Liver (tissue), 9 donors: ENCODE data around the gene RBM20. TPM values are rescaled to one million over a fixed set of nuclear protein-coding genes. Genes with fewer than 3 reads are reported as not detected.
"Not testable (repeated sequence)": the region's sequence is repeated elsewhere in the genome, so short reads cannot be mapped to it uniquely, and the experiment has no call there.

ENCODE experiments used
- DNase-seq: peaks from one replicate; pipeline ENCODE4 v3.0.0-alpha.2; 2017; ENCODE audit warnings: low spot score
- H3K27ac ChIP-seq, 2 donors: one replicate each; pipeline ENCODE4 v1.7.0; 2013; ENCODE audit warnings: inconsistent platforms in 2 of 2, low read length in 2 of 2, control low read depth in 1 of 2, low read depth in 1 of 2, mild to moderate bottlenecking in 1 of 2
- H3K27me3 ChIP-seq, 4 donors: one replicate each; pipeline versions ENCODE4 v1.6.1 to v1.7.0; 2013; ENCODE audit warnings: low read length in 3 of 4, inconsistent platforms in 1 of 4, mild to moderate bottlenecking in 1 of 4, moderate library complexity in 1 of 4; ENCODE audit not compliant: control insufficient read depth in 4 of 4, insufficient read depth in 4 of 4
- H3K36me3 ChIP-seq, 4 donors: one replicate each; pipeline versions ENCODE4 v1.6.1 to v1.7.0; 2013; ENCODE audit warnings: low read length in 3 of 4, mild to moderate bottlenecking in 3 of 4, low read depth in 1 of 4, moderate library complexity in 1 of 4; ENCODE audit not compliant: control insufficient read depth in 4 of 4, insufficient read depth in 3 of 4
- H3K4me1 ChIP-seq, 4 donors: one replicate each; pipeline versions ENCODE4 v1.6.1 to v1.7.0; 2013; ENCODE audit warnings: low read length in 3 of 4, mild to moderate bottlenecking in 3 of 4, moderate library complexity in 1 of 4; ENCODE audit not compliant: control insufficient read depth in 4 of 4, insufficient read depth in 4 of 4
- H3K4me3 ChIP-seq, 3 donors: one replicate each; pipeline versions ENCODE4 v1.6.1 to v1.7.0; 2013; ENCODE audit warnings: low read length in 3 of 3, control low read depth in 1 of 3, low read depth in 1 of 3, mild to moderate bottlenecking in 1 of 3
- H3K9ac ChIP-seq, 2 donors: one replicate each; pipeline ENCODE4 v1.7.0; 2013; ENCODE audit warnings: low read length in 2 of 2, mild to moderate bottlenecking in 2 of 2, moderate library complexity in 2 of 2, control low read depth in 1 of 2, low read depth in 1 of 2
- H3K9me3 ChIP-seq, 4 donors: one replicate each; pipeline versions ENCODE4 v1.6.1 to v1.7.0; 2013; ENCODE audit warnings: low read length in 3 of 4; ENCODE audit not compliant: control insufficient read depth in 4 of 4
- EGR1 ChIP-seq, 2 donors: IDR thresholded peaks; 2 replicates each; pipeline ENCODE4 v1.6.1; 2016 to 2018; ENCODE audit warnings: antibody characterized with exemption in 2 of 2, low read depth in 2 of 2
- FOXA1 ChIP-seq: IDR thresholded peaks from 2 replicates; pipeline ENCODE4 v1.6.1; 2016; ENCODE audit warnings: antibody characterized with exemption
- FOXA2 ChIP-seq: IDR thresholded peaks from 2 replicates; pipeline ENCODE4 v1.6.1; 2016; ENCODE audit warnings: antibody characterized with exemption
- GABPA ChIP-seq, 2 donors: IDR thresholded peaks in 1 of 2; conservative IDR thresholded peaks in 1 of 2; 2 replicates each; pipeline ENCODE4 v1.6.1; 2016; ENCODE audit warnings: antibody characterized with exemption in 2 of 2, mild to moderate bottlenecking in 1 of 2, moderate library complexity in 1 of 2
- HNF4A ChIP-seq, 2 donors: conservative IDR thresholded peaks; 2 replicates each; pipeline ENCODE4 v1.6.1; 2016; ENCODE audit warnings: antibody characterized with exemption in 2 of 2, mild to moderate bottlenecking in 2 of 2
- JUND ChIP-seq, 2 donors: IDR thresholded peaks; 2 replicates each; pipeline ENCODE4 v1.6.1; 2016; ENCODE audit warnings: antibody characterized with exemption in 2 of 2
- NR2F2 ChIP-seq: IDR thresholded peaks from 2 replicates; pipeline ENCODE4 v1.6.1; 2016; ENCODE audit warnings: antibody characterized with exemption
- RAD21 ChIP-seq, 2 donors: IDR thresholded peaks; 2 replicates each; pipeline ENCODE4 v1.6.1; 2016; ENCODE audit warnings: antibody characterized with exemption in 2 of 2, mild to moderate bottlenecking in 2 of 2
- RXRA ChIP-seq, 2 donors: IDR thresholded peaks; 2 replicates each; pipeline ENCODE4 v1.6.1; 2017 to 2018; ENCODE audit warnings: antibody characterized with exemption in 2 of 2, mild to moderate bottlenecking in 1 of 2
- SP1 ChIP-seq: IDR thresholded peaks from 2 replicates; pipeline ENCODE4 v1.6.1; 2018; ENCODE audit warnings: antibody characterized with exemption, mild to moderate bottlenecking
- TAF1 ChIP-seq: conservative IDR thresholded peaks from 2 replicates; pipeline ENCODE4 v1.6.1; 2016; ENCODE audit warnings: antibody characterized with exemption, mild to moderate bottlenecking
- YY1 ChIP-seq: IDR thresholded peaks from 2 replicates; pipeline ENCODE4 v1.6.1; 2016; ENCODE audit warnings: antibody characterized with exemption, mild to moderate bottlenecking
- WGBS: extraction: QIAGEN DNeasy Blood & Tissue Kit; methylation state at CpG from one replicate; pipeline ENCODE4 v1.1.7; 2013; 5-methylcytosine and 5-hydroxymethylcytosine counted together
- polyA plus RNA-seq, 2 donors: library from polyadenylated mRNA; stranded (reverse) in 1 of 2; unstranded in 1 of 2; fragments of 200-250 nt in 1 of 2; fragments of >200 nt in 1 of 2; fragmentation: Nextera tagmentation in 1 of 2; extraction: Ambion mirVana in 1 of 2; gene quantifications; one replicate each; pipeline versions ENCODE4 v1.2.1 to v1.2.3, GENCODE V29; 2013 to 2015
- total RNA-seq, 2 donors: library from RNA; depleted of rRNA; stranded (reverse); fragments of >200 nt; gene quantifications; one replicate each; pipeline ENCODE4 v1.2.3, GENCODE V29; 2014
- TF ChIP-seq, protein P1 (sequence below): IDR thresholded peaks from 2 replicates; pipeline ENCODE4 v1.6.1; 2016; ENCODE audit warnings: antibody characterized with exemption
- TF ChIP-seq, protein P2 (sequence below): IDR thresholded peaks from 2 replicates; pipeline ENCODE4 v1.6.1; 2016; ENCODE audit warnings: antibody characterized with exemption, mild to moderate bottlenecking
- TF ChIP-seq, protein P3 (sequence below): IDR thresholded peaks from 2 replicates; pipeline ENCODE4 v1.6.1; 2016; ENCODE audit warnings: antibody characterized with exemption
- TF ChIP-seq, protein P4 (sequence below): fragments of 150-350 bp; IDR thresholded peaks from 2 replicates; pipeline ENCODE4 v1.5.1; 2017; ENCODE audit warnings: improper control_type of control experiment, low read depth, low read length; ENCODE audit not compliant: missing input control
- TF ChIP-seq, protein P5 (sequence below): IDR thresholded peaks from 2 replicates; pipeline ENCODE4 v1.6.1; 2016; ENCODE audit warnings: antibody characterized with exemption
- donor health status: healthy.
- donor health status: healthy.
- donor health status: healthy.
- donor health status: healthy.
- donor health status: healthy.

Gene RBM20
- total and polyA plus RNA-seq, 4 donors: 0.03 to 0.08 (median 0.05) TPM; not detected in 1

DNA sequence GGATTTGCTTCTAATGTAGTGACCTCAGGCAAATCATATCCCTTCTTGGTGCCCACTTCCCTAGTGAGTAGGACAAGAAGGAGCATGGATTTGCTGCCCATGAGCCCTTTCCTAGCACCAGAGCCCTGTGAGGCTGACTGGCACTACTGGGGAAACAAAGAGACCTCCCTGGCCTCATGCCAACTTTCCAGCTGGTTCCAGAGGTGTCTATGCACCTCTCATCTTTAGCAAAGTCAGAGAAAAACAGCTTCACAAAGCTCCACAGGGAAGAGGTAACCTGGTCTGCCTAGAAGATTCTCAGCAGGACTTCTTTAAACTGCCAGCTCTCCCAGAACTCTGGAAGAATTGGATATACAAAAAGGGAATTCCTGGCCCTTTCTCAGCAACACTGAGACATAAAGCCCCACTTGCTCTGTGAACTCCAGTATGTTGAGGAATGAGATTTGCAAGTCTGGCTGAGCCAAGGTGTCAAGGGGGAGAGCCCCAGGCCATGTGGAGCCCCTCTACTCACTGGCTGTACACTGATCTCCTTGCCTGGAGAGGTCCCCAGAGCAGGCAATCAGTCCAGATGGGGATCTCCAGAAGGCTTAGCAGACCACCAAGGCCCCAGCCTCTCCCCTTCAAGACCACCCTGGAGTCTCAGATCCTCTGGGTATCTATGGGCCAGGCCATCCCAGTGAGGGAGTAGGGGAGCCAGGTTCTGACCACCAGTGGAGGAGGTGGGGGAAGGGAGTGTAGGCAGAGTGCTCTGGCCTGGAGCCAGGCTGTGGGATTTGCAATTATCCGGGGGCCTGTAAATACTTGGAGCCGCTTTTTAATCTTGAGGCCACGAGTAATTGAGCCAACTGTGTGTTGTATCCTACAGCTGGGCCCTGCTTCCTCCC lies 24.4 kb upstream of the RBM20 start:
- no peak overlapping the region for H3K27ac ChIP-seq
- no peak for TF ChIP-seq NR2F2
- no peak for TF ChIP-seq GABPA (IDR thresholded peaks at IDR 0.05 in 1 of 2, conservative IDR thresholded peaks at IDR 0.05 in 1 of 2)
- no peak for TF ChIP-seq FOXA2
- no peak for TF ChIP-seq JUND (IDR thresholded peaks at IDR 0.05)
- TF ChIP-seq, protein P1, sequence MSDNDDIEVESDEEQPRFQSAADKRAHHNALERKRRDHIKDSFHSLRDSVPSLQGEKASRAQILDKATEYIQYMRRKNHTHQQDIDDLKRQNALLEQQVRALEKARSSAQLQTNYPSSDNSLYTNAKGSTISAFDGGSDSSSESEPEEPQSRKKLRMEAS: no peak
- TF ChIP-seq, protein P2, sequence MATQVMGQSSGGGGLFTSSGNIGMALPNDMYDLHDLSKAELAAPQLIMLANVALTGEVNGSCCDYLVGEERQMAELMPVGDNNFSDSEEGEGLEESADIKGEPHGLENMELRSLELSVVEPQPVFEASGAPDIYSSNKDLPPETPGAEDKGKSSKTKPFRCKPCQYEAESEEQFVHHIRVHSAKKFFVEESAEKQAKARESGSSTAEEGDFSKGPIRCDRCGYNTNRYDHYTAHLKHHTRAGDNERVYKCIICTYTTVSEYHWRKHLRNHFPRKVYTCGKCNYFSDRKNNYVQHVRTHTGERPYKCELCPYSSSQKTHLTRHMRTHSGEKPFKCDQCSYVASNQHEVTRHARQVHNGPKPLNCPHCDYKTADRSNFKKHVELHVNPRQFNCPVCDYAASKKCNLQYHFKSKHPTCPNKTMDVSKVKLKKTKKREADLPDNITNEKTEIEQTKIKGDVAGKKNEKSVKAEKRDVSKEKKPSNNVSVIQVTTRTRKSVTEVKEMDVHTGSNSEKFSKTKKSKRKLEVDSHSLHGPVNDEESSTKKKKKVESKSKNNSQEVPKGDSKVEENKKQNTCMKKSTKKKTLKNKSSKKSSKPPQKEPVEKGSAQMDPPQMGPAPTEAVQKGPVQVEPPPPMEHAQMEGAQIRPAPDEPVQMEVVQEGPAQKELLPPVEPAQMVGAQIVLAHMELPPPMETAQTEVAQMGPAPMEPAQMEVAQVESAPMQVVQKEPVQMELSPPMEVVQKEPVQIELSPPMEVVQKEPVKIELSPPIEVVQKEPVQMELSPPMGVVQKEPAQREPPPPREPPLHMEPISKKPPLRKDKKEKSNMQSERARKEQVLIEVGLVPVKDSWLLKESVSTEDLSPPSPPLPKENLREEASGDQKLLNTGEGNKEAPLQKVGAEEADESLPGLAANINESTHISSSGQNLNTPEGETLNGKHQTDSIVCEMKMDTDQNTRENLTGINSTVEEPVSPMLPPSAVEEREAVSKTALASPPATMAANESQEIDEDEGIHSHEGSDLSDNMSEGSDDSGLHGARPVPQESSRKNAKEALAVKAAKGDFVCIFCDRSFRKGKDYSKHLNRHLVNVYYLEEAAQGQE: no peak
- TF ChIP-seq, protein P3, sequence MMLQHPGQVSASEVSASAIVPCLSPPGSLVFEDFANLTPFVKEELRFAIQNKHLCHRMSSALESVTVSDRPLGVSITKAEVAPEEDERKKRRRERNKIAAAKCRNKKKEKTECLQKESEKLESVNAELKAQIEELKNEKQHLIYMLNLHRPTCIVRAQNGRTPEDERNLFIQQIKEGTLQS: no peak
- TF ChIP-seq HNF4A (conservative IDR thresholded peaks at IDR 0.05): no peak
- TF ChIP-seq EGR1 (IDR thresholded peaks at IDR 0.05; ENCODE audit: low read depth in 2 of 2): no peak
- TF ChIP-seq, protein P4, sequence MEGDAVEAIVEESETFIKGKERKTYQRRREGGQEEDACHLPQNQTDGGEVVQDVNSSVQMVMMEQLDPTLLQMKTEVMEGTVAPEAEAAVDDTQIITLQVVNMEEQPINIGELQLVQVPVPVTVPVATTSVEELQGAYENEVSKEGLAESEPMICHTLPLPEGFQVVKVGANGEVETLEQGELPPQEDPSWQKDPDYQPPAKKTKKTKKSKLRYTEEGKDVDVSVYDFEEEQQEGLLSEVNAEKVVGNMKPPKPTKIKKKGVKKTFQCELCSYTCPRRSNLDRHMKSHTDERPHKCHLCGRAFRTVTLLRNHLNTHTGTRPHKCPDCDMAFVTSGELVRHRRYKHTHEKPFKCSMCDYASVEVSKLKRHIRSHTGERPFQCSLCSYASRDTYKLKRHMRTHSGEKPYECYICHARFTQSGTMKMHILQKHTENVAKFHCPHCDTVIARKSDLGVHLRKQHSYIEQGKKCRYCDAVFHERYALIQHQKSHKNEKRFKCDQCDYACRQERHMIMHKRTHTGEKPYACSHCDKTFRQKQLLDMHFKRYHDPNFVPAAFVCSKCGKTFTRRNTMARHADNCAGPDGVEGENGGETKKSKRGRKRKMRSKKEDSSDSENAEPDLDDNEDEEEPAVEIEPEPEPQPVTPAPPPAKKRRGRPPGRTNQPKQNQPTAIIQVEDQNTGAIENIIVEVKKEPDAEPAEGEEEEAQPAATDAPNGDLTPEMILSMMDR: no peak
- H3K4me3 ChIP-seq: no peak overlapping the region
- WGBS: 77% methylated on average over 3 of the region's 3 CpGs
- no peaks in the 10 kb centered on the region for H3K9me3 ChIP-seq
- no peak for DNase-seq
- H3K9ac ChIP-seq: no peak overlapping the region
- H3K4me1 ChIP-seq: no peaks in the 10 kb centered on the region
- no peaks in the 10 kb centered on the region for H3K27me3 ChIP-seq
- no peaks in the 10 kb centered on the region for H3K36me3 ChIP-seq

DNA sequence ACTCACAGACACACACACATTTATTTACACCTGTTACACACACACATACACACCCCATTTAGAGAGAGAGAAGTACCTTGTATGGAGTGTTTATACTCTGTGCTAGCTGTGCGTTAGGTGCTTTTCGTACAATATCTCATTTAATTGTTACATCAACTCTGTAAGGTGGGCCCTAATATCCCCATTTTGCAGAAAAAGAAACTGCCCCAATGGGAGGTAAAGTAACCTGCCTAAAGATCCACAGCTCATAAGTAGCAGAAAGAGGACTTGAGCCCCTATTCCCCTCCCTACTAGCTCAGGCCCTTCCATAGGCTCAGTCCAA lies 23.8 kb upstream of the RBM20 start:
- no peaks in the 10 kb centered on the region for H3K27me3 ChIP-seq
- H3K36me3 ChIP-seq: no peaks in the 10 kb centered on the region
- no peak for DNase-seq
- H3K9me3 ChIP-seq: no peaks in the 10 kb centered on the region
- no peak overlapping the region for H3K9ac ChIP-seq
- 94% methylated on average over 2 of the region's 2 CpGs for WGBS
- TF ChIP-seq, protein P1: no peak
- TF ChIP-seq NR2F2 (no peak), EGR1 (IDR thresholded peaks at IDR 0.05; ENCODE audit: low read depth in 2 of 2) (no peak), SP1 (no peak), FOXA1 (no peak), RXRA (IDR thresholded peaks at IDR 0.05) (no peak), RAD21 (IDR thresholded peaks at IDR 0.05) (no peak), TAF1 (no peak), YY1 (no peak), HNF4A (conservative IDR thresholded peaks at IDR 0.05) (no peak)
- TF ChIP-seq, protein P4: no peak
- TF ChIP-seq, protein P5, sequence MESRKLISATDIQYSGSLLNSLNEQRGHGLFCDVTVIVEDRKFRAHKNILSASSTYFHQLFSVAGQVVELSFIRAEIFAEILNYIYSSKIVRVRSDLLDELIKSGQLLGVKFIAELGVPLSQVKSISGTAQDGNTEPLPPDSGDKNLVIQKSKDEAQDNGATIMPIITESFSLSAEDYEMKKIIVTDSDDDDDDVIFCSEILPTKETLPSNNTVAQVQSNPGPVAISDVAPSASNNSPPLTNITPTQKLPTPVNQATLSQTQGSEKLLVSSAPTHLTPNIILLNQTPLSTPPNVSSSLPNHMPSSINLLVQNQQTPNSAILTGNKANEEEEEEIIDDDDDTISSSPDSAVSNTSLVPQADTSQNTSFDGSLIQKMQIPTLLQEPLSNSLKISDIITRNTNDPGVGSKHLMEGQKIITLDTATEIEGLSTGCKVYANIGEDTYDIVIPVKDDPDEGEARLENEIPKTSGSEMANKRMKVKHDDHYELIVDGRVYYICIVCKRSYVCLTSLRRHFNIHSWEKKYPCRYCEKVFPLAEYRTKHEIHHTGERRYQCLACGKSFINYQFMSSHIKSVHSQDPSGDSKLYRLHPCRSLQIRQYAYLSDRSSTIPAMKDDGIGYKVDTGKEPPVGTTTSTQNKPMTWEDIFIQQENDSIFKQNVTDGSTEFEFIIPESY: no peak
- no peak overlapping the region for H3K27ac ChIP-seq
- H3K4me1 ChIP-seq: no peaks in the 10 kb centered on the region
- no peak overlapping the region for H3K4me3 ChIP-seq

DNA sequence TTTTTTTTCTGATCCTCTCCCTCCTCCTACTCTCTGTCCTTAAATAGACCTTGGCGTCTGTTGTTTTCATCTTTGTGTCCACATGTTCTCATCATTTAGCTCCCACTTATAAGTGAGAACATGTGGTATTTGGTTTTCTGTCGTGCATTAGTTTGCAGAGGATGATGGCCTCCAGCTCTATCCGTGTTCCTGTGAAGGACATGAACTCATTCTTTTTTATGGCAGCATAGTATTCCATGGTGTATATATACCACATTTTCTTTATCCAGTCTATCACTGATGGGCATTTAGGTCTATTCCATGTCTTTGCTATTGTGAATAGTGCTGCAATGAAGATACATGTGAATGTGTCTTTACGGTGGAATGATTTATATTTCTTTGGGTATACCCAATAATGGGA lies 20.8 kb upstream of the RBM20 start:
- H3K4me1 ChIP-seq, DNase-seq, H3K4me3 ChIP-seq, H3K36me3 ChIP-seq, H3K9me3 ChIP-seq, H3K9ac ChIP-seq, H3K27me3 ChIP-seq, H3K27ac ChIP-seq: not testable (repeated sequence)
- 94% methylated on average over 4 of the region's 4 CpGs for WGBS
